H54 (cell line): ENCODE results near the gene FKRP.

Experiments used
- DNase-seq: peaks from one replicate; pipeline ENCODE4 v3.0.0; 2011; ENCODE audit warnings: low spot score, mixed read lengths; ENCODE audit not compliant: insufficient read length
- FAIRE-seq: peaks from 3 replicates; lab custom pipeline; 2011; peaks lifted over from hg19 to GRCh38; lab: Jason Lieb, UNC
- POLR2A ChIP-seq: IDR thresholded peaks from 2 replicates; pipeline ENCODE4 v1.6.1; 2011; ENCODE audit warnings: low read depth, mild to moderate bottlenecking, low read length

Gene FKRP

DNA sequence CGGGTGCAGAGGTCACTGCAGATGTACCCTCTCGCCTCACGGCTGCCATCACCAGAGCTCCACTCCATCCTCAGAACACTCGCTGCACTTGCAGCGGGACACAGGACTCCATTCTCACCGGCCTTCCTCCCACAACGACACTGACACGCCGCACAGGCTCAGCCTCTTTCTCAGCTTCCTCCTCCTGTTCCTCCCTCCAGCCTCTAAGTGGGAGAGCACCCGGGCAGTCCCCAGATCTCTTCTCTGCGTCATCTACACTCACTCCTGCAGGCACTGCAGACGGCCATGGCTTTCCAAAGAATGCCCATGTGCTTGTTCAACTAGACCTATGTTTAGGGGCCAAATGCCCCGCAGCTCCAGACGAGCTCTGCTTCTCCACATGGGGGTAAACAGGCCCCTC, 14.3 kb upstream of the FKRP start:
- FAIRE-seq (no peak), DNase-seq (no peak)
- TF ChIP-seq POLR2A, result no peak

DNA sequence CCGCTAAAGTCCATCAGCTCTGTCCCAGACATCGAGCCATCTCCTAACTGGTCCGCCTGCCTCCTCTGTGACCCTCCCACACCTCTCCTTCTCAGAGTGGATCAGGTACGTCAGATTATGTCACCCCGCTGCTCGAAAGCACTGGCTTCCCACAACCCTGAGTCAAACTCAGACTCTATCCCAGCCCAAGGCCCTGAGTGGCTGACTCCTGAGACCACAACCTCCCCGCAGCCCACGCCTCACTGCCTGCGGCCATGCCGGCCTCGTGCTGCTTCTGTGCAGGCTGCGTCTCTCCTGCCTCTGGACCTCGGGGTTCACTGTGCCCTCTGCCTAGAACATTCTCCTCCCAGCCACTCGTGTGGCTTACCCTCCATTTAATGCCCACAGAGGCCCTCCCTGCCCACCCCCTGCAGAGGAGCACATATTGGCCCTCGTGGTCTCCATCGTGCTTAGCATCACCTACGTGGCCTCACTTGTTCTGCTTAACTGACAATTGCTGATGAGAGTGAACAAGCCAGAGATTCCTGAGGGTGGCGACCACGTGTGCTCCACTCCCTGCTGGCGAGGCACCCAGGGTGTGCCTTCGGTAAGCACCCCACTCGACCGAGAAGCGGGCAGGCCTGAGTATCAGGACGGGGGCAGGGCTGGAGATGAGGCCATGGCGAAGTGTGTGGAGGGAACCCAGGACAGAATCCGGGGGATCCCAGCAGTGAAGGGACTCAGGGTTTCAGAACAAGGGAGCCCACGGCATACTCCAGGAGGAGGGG, 13.5 kb upstream of the FKRP start:
- no peak for DNase-seq
- no peak for TF ChIP-seq POLR2A
- no peak for FAIRE-seq

DNA sequence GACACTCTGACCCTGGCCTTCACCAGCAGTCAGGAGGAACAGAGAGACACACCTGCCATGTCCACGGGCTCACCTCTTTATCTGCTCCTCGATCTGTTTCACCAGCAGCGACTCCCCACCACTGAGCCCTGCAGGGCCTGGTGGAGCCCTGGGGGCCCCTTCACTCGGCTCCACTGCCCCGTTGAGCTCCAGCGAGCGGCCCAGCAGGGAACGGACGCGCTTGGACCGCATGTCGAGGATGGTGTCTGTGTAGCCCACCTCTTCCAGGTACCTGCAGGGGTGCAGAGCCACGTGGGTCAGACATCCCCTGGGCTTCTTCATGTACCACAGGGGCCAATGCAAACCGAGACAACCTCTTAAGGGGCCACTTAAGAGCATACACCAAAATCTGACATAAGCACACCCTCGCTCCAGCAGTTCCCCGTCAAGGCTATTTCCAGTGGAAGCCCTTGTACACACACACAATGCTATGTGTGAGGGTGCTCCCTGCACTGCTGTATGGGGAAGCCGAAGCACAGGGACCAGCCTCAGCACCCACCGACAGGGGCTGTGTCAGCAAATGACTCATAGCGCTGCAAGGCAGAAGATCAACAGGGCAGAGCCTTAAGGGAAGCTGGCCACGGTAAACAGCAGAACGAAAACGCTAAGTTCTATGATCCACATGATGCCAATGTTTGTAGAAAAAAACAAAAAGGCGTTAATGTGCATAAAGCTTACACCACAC, 12.7 kb upstream of the FKRP start:
- DNase-seq, result no peak
- FAIRE-seq, result no peak
- TF ChIP-seq POLR2A, result no peak

DNA sequence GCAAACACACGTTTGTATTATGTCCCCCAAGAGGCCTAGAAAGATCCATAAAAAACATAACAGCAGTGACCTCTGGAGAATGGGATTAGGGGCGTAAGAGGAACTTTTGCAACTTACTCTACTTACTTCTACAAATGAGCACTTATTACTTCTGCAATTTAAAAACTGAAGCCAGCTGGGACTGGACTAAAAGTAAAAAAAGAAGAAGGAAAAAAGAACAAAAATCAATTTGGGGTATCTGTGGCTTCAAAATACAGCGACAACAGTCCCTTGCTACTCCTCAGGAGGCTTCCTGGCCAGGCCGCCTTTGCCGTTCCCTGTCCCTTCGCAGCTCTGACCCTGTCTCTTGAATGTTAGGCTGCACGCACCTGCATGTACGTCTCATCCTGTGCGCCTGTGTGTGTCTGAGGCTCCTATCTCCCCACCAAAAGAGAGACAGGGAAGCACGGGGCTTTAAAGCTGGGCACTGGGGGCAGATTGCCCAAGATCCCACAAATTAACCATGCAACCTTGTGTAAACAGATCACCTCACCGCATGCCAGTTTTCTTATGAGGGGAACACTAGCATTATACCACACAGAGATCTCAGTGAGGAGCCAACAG, 12.1 kb upstream of the FKRP start:
- no peak for FAIRE-seq
- no peak for TF ChIP-seq POLR2A
- DNase-seq, result no peak

DNA sequence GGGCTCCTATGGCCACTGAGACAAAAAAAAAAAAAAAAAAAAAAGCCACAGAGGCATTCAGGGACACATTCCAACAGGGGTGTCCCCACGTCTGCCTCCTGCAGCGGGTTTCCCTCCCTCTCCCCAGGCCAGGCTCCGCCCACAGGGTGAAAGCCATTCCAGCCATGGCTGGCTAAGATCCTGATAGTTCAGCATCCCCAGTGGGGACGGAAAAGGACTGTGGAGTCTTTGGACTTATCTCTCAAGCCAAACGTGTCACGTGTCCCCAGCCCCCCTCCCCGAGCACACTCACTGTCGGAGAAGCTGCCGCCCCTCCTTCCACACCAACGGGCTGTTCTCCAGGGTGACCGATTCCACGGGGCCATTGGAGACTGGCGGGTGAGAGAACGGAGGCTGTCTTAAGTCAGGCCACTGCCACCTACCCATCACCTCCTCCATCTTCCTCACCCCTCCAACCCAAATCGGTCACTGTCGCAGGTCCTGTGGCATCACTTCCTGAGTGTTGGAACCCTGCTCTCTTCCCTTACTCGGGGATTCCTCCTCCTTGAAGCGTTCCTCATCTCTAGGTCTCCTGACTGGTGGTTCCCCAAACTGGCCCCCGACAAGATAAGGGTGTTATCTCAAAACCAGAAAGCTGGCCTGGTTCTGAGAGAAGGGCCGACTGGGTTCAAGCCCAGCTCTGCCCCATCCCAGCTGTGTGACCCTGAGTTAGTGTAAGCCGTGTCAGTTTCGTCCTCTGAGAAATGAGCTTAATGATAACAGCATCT, 9.1 kb upstream of the FKRP start:
- no peak for DNase-seq
- FAIRE-seq, result no peak
- TF ChIP-seq POLR2A, result no peak

DNA sequence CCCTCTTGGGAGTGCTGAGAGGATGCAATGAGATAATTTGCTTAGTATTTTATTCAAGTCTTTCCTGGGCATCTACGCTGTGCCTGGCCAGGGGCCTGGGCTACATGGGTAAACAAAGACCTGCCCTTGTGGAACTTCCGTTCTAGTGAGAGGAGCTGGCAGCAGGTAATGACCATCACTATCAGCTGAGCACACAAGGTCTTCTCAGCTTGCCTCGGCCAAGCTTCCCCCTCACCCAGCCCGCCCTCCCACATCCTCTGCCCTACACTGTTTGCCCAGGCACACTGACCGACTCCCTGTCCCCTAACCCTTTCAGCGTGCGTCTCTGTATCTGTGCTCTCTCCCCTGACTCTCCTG, 8.6 kb upstream of the FKRP start:
- DNase-seq, result no peak
- no peak for FAIRE-seq
- no peak for TF ChIP-seq POLR2A

DNA sequence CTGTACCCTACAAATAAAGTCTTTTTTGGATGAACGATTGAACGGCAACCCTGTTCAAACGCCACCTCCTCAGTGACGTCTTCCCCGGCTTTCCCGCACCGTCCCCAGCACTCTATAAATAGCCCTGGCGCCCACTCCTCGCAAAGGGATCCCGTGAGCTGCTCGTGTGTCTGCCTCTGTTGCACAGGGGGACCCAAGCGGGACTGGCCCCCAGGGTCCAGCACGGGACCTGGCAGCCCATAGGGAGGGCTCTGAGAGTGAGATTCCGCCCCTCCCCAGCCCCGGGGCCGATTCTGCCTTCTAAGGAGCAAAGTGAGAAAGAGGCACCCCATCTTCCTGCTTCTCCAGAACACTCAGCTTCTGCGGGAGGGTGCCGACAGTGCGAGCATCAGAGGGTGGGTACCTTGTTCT, 8.1 kb upstream of the FKRP start:
- TF ChIP-seq POLR2A, result no peak
- FAIRE-seq, result no peak
- no peak for DNase-seq

DNA sequence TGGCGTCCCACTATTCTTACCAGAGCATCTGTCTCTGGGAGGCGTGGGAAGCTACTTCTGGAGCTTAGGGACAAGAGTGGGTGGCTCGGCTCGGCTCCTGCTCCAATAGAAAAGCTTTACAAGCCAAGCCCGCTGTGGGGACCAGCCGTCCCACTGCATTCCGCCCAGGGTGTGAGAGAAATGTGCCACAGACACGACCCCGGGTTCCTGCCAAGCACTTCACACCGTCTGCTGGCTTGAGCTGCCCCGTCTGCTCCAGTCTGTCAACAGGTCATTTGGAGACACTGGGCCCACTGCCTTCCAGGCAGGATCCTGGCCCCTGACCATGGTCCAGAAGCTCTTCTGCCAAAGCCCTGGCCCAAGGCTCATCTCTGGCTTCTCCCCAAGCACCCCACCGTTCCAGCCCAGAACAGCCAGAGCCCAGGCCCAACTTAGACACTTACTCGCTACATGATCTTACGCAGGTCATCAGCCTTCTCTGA, 6.5 kb upstream of the FKRP start:
- no peak for TF ChIP-seq POLR2A
- no peak for DNase-seq
- FAIRE-seq, result no peak

DNA sequence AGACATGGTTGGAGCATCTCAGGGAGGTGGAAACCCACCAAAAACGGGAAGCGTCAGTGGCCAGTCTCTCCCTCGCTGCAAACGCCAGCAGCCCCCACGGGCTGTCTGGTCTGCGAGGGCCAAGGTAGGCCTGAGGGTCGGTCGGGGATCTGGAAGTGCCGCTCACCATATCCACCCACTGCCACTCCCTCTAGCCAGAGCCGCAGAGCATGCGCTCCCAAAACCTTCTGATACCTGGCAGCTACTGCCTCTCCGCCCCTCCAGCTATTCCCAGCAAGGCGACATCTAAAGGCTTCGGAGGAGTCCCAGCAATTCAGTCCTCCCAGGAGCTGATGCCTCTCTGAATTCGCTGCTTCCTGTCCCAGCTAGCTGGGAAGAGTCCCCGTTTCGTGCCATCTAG, 4.4 kb upstream of the FKRP start:
- DNase-seq (no peak), FAIRE-seq (no peak)
- no peak for TF ChIP-seq POLR2A

DNA sequence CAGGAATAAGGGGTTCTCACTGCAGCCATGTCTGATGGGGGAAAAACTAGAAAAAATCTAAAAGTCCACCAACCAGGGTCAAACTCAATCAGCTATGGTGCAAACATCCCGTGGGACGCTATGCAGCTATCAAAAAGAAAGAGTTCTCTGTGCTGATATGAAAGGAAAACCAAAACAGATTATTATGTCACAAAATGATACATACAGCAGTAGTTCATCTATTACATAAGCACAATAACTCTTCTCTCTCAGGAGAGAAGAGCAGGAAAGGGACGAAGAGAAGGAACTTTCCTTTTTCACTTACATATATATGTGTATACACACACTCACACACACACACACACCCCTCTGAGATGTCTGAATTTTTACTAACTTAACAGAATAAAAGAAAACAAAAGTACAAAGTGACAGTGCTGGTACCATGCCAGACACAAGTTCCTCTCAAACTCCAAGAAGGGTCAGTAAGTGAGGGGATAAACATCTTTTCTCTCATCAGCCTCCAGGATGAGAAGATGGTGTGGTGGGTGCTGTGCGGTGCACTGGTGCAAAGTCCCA, 2.9 kb upstream of the FKRP start:
- FAIRE-seq, result no peak
- no peak for TF ChIP-seq POLR2A

DNA sequence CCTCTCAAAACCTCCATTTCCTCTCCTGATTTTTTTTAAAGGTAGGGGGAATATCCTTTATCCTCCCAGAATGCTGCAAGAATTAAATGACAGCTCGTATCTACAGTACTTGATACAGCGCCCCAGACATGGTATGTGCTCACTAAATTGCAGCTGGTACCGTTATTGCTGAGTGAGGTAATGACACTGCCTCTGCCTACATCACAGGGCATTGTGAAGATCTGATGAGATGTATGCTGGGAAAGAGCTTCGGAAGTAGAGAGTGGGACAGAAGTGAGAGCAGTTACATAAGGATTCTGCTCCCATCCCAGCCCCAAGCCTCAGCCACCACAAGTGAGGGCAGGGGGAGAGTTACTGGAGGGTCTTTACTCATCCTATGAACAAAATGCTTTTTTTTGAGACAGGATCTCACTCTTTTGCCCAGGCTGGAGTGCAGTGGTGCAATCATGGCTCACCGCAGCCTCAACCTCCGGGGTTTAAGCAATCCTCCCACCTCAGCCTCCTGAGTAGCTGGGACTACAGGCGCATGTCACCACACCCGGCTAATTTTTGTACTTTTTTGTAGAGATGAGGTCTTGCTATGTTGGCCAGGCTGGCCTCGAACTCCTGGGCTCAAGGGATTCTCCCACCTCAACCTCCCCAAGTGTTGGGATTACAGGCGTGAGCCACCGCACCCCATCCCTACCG, 1.7 kb upstream of the FKRP start:
- TF ChIP-seq POLR2A, result no peak
- FAIRE-seq, result no peak
- DNase-seq, result no peak

More for the DNA sequence above, 2.9 kb upstream of the FKRP start:
- DNase-seq, result no peak

DNA sequence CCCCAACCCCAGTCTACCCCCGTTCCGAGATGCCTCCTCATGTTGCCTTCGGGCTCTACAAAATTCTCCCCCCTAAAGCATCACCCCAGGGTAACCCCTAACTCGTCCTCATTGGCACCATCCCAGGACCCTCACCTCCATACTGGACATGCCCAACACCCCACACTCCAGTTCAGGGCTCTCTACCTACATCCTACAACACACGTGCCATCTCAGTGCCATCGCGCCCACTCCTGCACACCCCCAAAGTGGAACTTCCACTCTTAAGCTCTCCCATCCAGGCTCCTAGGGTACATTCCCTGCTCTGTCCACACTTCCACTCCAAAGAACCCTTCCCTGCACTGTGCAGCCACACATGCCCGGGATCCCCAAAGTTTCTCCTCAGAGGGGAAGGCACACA, 827 bp upstream of the FKRP start:
- TF ChIP-seq POLR2A, result no peak
- DNase-seq (no peak), FAIRE-seq (no peak)
